SU-DHL-6 (cell line): Measurements from ENCODE around the gene GUCA2A.

Experiments
- EZH2phosphoT487 ChIP-seq: fragments of 200-600 bp; sonication (generic), shearing (Covaris generic); conservative IDR thresholded peaks from 2 replicates; pipeline ENCODE4 v1.6.1; 2018; ENCODE audit warnings: mild to moderate bottlenecking, antibody characterized with exemption, low read length, moderate library complexity, mixed read lengths
- TF ChIP-seq, protein P1 (sequence below): fragments of 200-600 bp; sonication (generic); IDR thresholded peaks from one replicate; pipeline ENCODE4 v1.5.1; 2017; ENCODE audit warnings: antibody characterized with exemption, mild to moderate bottlenecking, low read length, moderate library complexity; ENCODE audit not compliant: insufficient read depth, poor library complexity, severe bottlenecking

GRCh38 chr1:42209526-42210251 is 45.1 kb upstream of the GUCA2A start:
- TF ChIP-seq, protein P1, sequence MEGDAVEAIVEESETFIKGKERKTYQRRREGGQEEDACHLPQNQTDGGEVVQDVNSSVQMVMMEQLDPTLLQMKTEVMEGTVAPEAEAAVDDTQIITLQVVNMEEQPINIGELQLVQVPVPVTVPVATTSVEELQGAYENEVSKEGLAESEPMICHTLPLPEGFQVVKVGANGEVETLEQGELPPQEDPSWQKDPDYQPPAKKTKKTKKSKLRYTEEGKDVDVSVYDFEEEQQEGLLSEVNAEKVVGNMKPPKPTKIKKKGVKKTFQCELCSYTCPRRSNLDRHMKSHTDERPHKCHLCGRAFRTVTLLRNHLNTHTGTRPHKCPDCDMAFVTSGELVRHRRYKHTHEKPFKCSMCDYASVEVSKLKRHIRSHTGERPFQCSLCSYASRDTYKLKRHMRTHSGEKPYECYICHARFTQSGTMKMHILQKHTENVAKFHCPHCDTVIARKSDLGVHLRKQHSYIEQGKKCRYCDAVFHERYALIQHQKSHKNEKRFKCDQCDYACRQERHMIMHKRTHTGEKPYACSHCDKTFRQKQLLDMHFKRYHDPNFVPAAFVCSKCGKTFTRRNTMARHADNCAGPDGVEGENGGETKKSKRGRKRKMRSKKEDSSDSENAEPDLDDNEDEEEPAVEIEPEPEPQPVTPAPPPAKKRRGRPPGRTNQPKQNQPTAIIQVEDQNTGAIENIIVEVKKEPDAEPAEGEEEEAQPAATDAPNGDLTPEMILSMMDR = no peak
- TF ChIP-seq EZH2phosphoT487 = no peak
